ENCODE measurements around the gene KCTD6.

Gene KCTD6
- 6.9 reads per million, percentile 25 among the genes with 10 or more reads in this experiment for total RNA-seq

GRCh38 chr3:58491506-58492402 lies at the start of gene KCTD6:
TSS of gene KCTD6 (plus strand) at chr3:58492096. CDS start at chr3:58498756, 6,660 bp downstream.
- peak; percentile 75 for DNase-seq

- DNase-seq, result no peak
Measured at GRCh38 chr3:58452176-58452575, 39.7 kb upstream of the KCTD6 start.

- no peak for DNase-seq
Measured at GRCh38 chr3:58459160-58459559, 32.7 kb upstream of the KCTD6 start.

- no peak for DNase-seq
Measured at GRCh38 chr3:58462829-58463180, 29.1 kb upstream of the KCTD6 start.

GRCh38 chr3:58463181-58463941 lies 28.5 kb upstream of the KCTD6 start:
- peak; percentile 34 for DNase-seq

- no peak for DNase-seq
Measured at GRCh38 chr3:58463942-58464271, 28.0 kb upstream of the KCTD6 start.

GRCh38 chr3:58464866-58465265 lies 27.0 kb upstream of the KCTD6 start:
- DNase-seq, result no peak

GRCh38 chr3:58466899-58467563 lies 24.9 kb upstream of the KCTD6 start:
- DNase-seq, result no peak

- no peak for DNase-seq
Measured at GRCh38 chr3:58469096-58469495, 22.8 kb upstream of the KCTD6 start.

GRCh38 chr3:58470363-58471024 lies 21.4 kb upstream of the KCTD6 start:
- no peak for DNase-seq

- no peak for DNase-seq
Measured at GRCh38 chr3:58471025-58471887, 20.6 kb upstream of the KCTD6 start.

- DNase-seq, result no peak
Measured at GRCh38 chr3:58473275-58473674, 18.6 kb upstream of the KCTD6 start.

- DNase-seq, result no peak
Measured at GRCh38 chr3:58474348-58474911, 17.5 kb upstream of the KCTD6 start.

GRCh38 chr3:58474967-58475578 lies 16.8 kb upstream of the KCTD6 start:
- DNase-seq, result no peak

- no peak for DNase-seq
Measured at GRCh38 chr3:58478781-58479180, 13.1 kb upstream of the KCTD6 start.

GRCh38 chr3:58480309-58480708 lies 11.6 kb upstream of the KCTD6 start:
- no peak for DNase-seq

- no peak for DNase-seq
Measured at GRCh38 chr3:58482917-58483636, 8.8 kb upstream of the KCTD6 start.

- no peak for DNase-seq
Measured at GRCh38 chr3:58484045-58484721, 7.7 kb upstream of the KCTD6 start.

- DNase-seq, result no peak
Measured at GRCh38 chr3:58484722-58485069, 7.2 kb upstream of the KCTD6 start.
